Neutrophil (primary cell): ENCODE data around the gene NFYA.

Experiments
- H3K27ac ChIP-seq: fragments of 200-600 bp; sonication (generic); 2 replicates; pipeline ENCODE4 v1.5.1; 2016; ENCODE audit warnings: mild to moderate bottlenecking, moderate library complexity
- H3K27me3 ChIP-seq: fragments of 200-600 bp; sonication (generic); 2 replicates; pipeline ENCODE4 v1.6.0; 2016; ENCODE audit warnings: mild to moderate bottlenecking
- H3K36me3 ChIP-seq: fragments of 200-600 bp; sonication (generic); 2 replicates; pipeline ENCODE4 v1.5.1; 2017
- H3K4me1 ChIP-seq, 2 experiments: fragments of 200-600 bp in 1 of 2; sonication (generic) in 1 of 2; 1 replicate in 1 of 2; 2 replicates in 1 of 2; pipeline versions ENCODE4 v1.5.1 to v1.6.1; 2013 to 2016; ENCODE audit warnings: low read depth in 1 of 2, low read length in 1 of 2, mild to moderate bottlenecking in 1 of 2, moderate library complexity in 1 of 2; ENCODE audit not compliant: control insufficient read depth in 1 of 2, insufficient read depth in 1 of 2
- H3K4me3 ChIP-seq, 2 experiments: fragments of 200-600 bp in 1 of 2; sonication (generic) in 1 of 2; 1 replicate in 1 of 2; 2 replicates in 1 of 2; pipeline ENCODE4 v1.5.1; 2013 to 2016; ENCODE audit warnings: low read depth in 1 of 2, low read length in 1 of 2, mild to moderate bottlenecking in 1 of 2, moderate library complexity in 1 of 2
- H3K9me3 ChIP-seq: fragments of 200-600 bp; sonication (generic); 2 replicates; pipeline ENCODE4 v1.5.1; 2016
- CTCF ChIP-seq: fragments of 200-600 bp; sonication (generic); IDR thresholded peaks from 2 replicates; pipeline ENCODE4 v1.5.1; 2016; ENCODE audit warnings: antibody characterized with exemption

NFYA gene

DNA sequence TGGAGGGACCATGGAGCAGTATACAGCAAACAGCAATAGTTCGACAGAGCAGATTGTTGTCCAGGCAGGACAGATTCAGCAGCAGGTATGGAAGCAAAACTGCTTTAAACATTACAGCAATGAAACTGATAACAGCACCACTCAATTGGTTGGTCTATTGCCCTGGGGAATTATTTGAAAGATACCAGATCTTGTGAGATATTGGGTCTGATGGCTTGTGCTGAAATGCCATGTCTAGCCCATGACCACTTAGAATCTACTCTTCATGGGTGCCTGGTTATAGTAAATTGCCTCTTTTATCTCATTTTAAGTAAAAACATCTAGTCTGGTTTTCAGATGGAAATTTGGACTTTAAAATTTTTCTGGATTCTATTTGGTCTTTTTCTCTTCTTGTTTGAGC is 6.3 kb downstream of the NFYA start:
- Histone ChIP-seq H3K27ac (peak overlapping the region; percentile 86), H3K36me3 (peaks cover 26% of the 10 kb centered on the region), H3K9me3 (no peaks in the 10 kb centered on the region), H3K4me1 (peaks cover 77 to 84% of the 10 kb centered on the region in 2 experiments), H3K4me3 (no peak overlapping the region), H3K27me3 (no peaks in the 10 kb centered on the region)
- TF ChIP-seq CTCF: no peak

- H3K27me3 ChIP-seq: no peaks in the 10 kb centered on the region
- H3K4me1 ChIP-seq: peaks cover 61 to 70% of the 10 kb centered on the region in 2 experiments
- no peaks in the 10 kb centered on the region for H3K9me3 ChIP-seq
- H3K27ac ChIP-seq: peak overlapping the region; percentile 86
- H3K36me3 ChIP-seq: peaks cover 41% of the 10 kb centered on the region
- no peak for TF ChIP-seq CTCF
- peak overlapping the region; percentile 27 to 33 for H3K4me3 ChIP-seq
These were observed 7.8 kb downstream of the NFYA start for GRCh38 chr6:41080621-41081020.

DNA sequence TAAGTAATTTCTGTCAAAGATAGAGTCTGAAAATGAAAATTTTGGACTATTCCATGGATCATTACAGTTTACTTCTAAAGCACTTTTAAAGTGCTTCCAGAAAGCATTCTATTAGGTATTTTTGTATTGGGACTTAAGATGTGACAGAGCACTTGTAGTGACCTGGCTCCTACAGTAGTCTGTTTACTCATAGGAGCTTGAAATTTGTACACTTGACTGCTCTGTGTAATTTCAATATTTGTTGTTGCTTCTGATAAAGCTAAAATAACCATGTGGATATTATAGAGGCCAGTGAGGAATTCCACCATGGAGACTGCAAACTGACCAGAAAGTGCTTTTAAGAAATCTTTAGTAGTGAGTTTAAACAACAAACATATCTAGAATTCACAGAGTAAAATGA is 10.3 kb downstream of the NFYA start:
- peaks cover 60% of the 10 kb centered on the region for H3K36me3 ChIP-seq
- no peaks in the 10 kb centered on the region for H3K9me3 ChIP-seq
- no peaks in the 10 kb centered on the region for H3K27me3 ChIP-seq
- TF ChIP-seq CTCF: no peak
- peaks cover 53 to 55% of the 10 kb centered on the region in 2 experiments for H3K4me1 ChIP-seq
- H3K4me3 ChIP-seq: no peak overlapping the region
- H3K27ac ChIP-seq: no peak overlapping the region

DNA sequence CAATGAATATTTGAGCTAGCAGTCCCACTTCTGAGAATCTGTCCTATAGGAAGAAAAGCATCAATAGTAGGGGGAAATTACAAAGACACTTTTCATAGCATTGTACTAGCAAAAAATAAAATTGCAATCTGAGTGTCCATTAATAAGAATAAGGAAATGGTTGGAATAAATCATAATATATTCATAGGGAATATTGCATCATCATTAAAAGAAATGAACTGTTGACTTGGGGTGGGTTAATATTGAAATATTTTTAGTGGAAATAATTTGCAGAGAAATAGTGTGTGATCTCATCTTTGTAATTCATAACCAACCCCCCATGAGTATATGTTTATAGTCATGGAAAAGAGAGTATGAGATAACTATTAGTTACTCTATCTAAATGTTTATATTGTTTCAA is 12.4 kb downstream of the NFYA start:
- Histone ChIP-seq H3K9me3 (no peaks in the 10 kb centered on the region), H3K27me3 (no peaks in the 10 kb centered on the region), H3K36me3 (peaks cover 68% of the 10 kb centered on the region), H3K4me3 (no peak overlapping the region), H3K4me1 (peaks cover 36 to 39% of the 10 kb centered on the region in 2 experiments), H3K27ac (no peak overlapping the region)
- no peak for TF ChIP-seq CTCF

DNA sequence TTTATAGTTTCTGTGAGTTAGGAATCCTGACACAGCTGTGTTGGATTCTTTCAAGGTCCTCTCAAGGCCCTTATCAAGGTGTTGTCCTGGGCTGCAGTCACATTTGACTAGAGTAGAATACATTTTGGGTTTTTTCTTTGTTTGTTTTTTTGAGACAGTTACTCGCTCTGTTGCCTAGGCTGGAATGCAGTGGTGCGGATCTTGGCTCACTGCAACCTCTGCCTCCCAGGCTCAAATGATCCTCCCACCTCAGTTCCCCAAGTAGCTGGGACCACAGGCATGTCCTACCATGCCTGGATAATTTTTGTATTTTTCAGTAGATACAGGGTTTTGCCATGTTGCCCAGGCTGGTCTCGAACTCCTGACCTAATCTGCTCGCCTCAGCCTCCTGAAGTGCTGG is 15.7 kb downstream of the NFYA start:
- TF ChIP-seq CTCF: no peak
- H3K9me3 ChIP-seq: no peaks in the 10 kb centered on the region
- no peak overlapping the region for H3K27ac ChIP-seq
- peaks cover 93% of the 10 kb centered on the region for H3K36me3 ChIP-seq
- no peaks in the 10 kb centered on the region for H3K27me3 ChIP-seq
- no peak overlapping the region for H3K4me3 ChIP-seq
- H3K4me1 ChIP-seq: peaks cover 8% of the 10 kb centered on the region in 2 experiments
